ENCODE data around the gene ANAPC5. TPM values are rescaled to one million over a fixed set of nuclear protein-coding genes. Genes with fewer than 3 reads are reported as not detected.
A peak's percentile ranks its signal among the peaks of the same experiment; 100 is the strongest.

ANAPC5 gene
- polyA plus RNA-seq, 3 donors, result 134 to 158 (median 138) TPM

- DNase-seq (ENCODE audit: low read depth in 3 of 3, low spot score in 2 of 3), result no peak
Measured at GRCh38 chr12:121366063-121366459, 13.8 kb upstream of the ANAPC5 start.

GRCh38 chr12:121365416-121366062, 13.3 kb upstream of the ANAPC5 start:
- no peak for DNase-seq (ENCODE audit: low read depth in 3 of 3, low spot score in 2 of 3)

- no peak for DNase-seq (ENCODE audit: low read depth in 3 of 3, low spot score in 2 of 3)
Measured at GRCh38 chr12:121364683-121365121, 12.5 kb upstream of the ANAPC5 start.

GRCh38 chr12:121358073-121358472, 5.9 kb upstream of the ANAPC5 start:
- no peak for DNase-seq (ENCODE audit: low read depth in 3 of 3, low spot score in 2 of 3)

DNA sequence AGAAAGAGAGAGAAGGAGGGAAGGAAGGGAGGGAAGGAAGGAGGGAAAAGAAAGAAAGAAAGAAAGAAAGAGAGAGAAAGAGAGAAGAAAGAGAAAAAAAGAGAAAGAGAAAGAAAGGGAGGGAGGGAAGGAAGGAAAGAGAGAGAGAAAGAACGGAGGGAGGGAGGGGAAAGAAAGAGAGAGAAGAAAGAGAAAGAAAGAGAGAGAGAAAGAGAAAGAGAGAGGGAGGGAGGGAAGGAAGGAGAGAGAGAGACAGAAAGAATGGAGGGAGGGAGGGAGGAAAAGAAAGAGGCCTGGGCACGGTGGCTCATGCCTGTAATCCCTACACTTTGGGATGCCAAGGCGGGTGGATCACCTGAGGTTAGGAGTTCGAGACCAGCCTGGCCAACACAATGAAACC, 5.1 kb upstream of the ANAPC5 start:
- DNase-seq (ENCODE audit: low read depth in 3 of 3, low spot score in 2 of 3), result no peak

DNA sequence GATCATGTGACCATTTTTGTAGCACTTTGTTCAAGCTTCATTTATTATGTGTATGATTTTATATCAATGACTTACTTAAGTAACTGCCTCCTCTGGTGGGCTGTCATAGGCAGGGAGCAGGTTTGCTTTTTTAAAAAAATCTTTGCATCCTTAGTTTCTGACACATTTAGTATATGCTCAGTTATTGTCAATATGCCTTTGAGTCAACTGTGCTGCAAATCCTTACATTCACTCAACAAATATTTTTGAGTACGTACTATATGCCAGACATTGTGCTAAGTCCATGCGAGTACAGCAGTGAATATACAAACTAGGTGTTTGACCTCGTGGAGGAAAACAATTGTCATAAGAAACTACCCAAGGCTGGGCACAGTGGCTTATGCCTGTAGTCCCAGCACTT, 4.4 kb upstream of the ANAPC5 start:
- no peak for DNase-seq (ENCODE audit: low read depth in 3 of 3, low spot score in 2 of 3)

- no peak for DNase-seq (ENCODE audit: low read depth in 3 of 3, low spot score in 2 of 3)
Measured at GRCh38 chr12:121355818-121356217, 3.6 kb upstream of the ANAPC5 start.

DNA sequence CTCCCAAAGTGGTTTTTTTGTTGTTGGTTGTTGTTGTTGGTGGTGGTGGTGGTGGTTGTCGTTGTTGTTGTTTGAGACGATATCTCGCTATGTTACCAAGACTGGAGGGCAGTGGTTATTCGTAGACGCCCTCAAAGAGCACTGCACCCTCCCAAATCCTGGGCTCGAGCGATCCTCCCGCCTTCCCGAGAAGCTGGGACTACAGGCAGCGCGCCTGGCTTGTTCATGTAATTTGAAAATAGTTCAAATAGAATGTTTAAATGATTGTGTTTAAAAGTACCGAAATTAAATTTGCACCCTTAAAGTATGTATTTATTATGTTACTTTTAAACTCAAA, 439 bp upstream of the ANAPC5 start:
- no peak for DNase-seq (ENCODE audit: low read depth in 3 of 3, low spot score in 2 of 3)

- DNase-seq (ENCODE audit: low read depth in 3 of 3, low spot score in 2 of 3), result no peak
Measured at GRCh38 chr12:121346747-121347146, 5.5 kb downstream of the ANAPC5 start.

- no peak for DNase-seq (ENCODE audit: low read depth in 3 of 3, low spot score in 2 of 3)
Measured at GRCh38 chr12:121345151-121345815, 6.9 kb downstream of the ANAPC5 start.

DNA sequence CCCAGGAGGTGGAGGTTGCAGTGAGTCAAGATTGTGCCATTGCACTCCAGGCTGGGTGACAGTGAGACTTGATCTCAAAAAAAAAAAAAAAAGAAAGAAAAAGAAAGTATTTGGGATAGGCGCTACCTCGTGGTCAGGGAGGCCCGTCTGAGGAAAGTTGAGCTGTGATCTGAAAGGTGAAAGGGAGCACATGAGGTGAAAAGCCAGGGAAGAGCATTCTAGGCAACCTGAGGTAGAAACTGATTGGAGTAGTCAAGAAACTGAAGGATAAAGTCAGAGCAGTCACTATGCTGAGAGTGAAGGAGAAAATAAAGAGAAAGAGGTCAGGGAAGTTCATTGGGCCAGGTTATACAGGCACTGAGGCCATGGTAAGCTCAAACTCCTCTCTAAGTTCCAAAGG, 7.7 kb downstream of the ANAPC5 start:
- no peak for DNase-seq (ENCODE audit: low read depth in 3 of 3, low spot score in 2 of 3)

DNA sequence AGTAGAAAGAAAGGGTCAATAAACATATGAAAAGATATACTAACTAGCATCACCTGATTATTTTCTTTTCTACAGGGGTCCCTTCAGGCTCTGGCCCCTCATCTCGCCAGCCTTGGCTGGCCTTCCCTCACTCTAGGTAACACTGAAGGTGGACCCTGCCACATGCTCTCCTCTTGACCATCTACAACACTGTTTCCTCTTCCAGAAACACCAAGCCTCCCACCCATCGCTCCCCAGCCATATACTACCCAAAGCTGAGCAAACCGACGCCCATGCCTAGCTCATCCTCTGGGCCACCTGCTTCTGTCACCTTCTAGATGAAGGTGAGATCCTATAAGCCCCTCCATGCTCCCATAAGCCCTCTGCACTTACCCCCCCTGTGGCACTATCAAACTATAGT, 14.8 kb downstream of the ANAPC5 start:
- no peak for DNase-seq (ENCODE audit: low read depth in 3 of 3, low spot score in 2 of 3)

DNA sequence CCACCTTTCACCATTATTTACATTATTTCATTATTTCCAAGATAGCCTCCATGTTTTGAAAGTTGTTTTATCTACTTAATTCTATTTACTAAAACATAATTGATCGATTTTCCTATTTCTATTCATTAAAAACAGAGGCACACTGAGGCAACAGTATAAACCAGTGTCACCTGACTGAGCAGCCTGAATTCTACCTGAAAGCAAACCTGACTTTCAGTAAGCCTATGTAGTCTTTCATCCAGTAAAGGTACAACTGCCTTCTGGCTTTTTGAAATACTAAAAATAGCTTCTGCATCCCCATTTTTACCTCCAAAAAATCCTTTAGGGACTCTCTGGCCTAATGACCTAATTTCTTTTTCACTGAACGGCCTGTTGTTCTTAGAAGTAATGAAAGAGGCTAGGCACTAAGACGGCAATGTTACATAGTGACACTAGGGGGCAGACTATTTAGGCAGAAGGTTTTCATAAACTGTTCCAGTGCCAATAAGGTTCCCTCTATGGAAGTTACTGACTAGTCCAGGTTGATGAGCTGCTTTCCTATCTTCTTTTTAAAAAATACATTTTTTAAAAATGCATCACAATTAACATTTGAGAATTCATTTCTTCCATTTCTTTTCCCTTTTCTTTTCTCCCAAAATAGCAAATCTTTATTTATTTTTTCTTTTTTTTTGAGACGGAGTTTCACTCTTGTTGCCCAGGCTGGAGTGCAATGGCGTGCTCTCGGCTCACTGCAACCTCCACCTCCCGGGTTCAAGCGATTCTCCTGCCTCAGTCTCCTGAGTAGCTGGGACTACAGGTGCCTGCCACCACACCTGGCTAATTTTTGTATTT, 17.5 kb downstream of the ANAPC5 start:
- DNase-seq (ENCODE audit: low read depth in 3 of 3, low spot score in 2 of 3), result peak in 2 of 3 donors; percentile 31 to 41

GRCh38 chr12:121333747-121334146, 18.5 kb downstream of the ANAPC5 start:
- DNase-seq (ENCODE audit: low read depth in 3 of 3, low spot score in 2 of 3), result no peak

- no peak for DNase-seq (ENCODE audit: low read depth in 3 of 3, low spot score in 2 of 3)
Measured at GRCh38 chr12:121331248-121331647, 21.0 kb downstream of the ANAPC5 start.

DNA sequence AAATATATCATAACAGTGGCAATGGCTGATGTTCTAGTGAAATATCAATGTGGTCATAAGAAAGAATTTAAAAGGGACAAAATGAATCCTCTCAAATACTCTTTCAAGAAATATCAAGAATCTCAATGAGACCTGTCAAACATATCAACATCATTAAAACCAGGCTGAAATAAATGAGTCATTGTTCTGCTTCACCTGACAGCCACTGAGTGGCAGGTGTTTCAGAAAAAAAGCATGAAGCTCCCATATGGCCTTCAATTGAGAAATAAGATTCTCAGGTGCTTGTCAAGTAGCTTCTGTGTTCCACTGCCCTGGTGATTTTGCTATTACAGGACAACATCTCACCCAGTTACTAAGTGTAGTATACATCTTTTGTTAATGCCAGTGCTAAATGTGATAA, 21.5 kb downstream of the ANAPC5 start:
- no peak for DNase-seq (ENCODE audit: low read depth in 3 of 3, low spot score in 2 of 3)

DNA sequence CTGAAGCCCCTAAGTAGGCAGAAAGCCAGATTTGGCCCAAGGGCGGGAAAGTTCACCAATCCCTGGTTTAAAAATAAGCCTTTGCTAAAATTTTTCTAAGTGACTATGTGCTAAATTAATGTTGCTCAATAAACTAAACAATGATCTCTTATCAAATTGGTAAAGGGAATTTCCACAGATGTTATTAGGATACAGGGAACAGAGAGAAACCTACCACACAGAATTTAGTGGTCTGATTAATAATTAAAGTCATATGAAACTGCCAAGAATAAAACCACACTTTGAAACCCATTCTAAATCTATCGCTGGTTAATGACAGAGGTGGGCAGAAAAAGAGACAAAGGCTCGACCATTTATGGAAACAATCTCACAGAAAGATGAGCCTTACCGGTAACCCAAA, 22.0 kb downstream of the ANAPC5 start:
- no peak for DNase-seq (ENCODE audit: low read depth in 3 of 3, low spot score in 2 of 3)

DNA sequence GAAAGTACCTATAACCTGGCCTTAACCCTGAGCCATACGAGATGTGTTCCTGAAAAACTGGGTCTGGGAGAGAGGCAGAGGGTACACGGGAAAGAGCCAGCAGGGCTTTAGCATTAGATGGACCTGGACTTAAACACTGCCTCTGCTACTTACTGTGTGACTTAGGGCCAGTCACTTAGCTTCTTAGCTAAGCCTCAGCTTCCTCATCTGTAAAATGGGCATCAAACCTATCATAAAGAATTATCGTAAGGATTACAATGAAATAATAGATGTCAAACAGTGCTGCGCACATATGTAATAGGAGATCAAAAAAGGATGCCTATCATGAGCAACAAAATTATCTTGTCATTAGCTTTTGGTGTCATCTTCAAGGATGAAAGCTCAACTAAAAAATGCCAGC, 23.6 kb downstream of the ANAPC5 start:
- no peak for DNase-seq (ENCODE audit: low read depth in 3 of 3, low spot score in 2 of 3)

GRCh38 chr12:121326996-121327674, 25.1 kb downstream of the ANAPC5 start:
- no peak for DNase-seq (ENCODE audit: low read depth in 3 of 3, low spot score in 2 of 3)

DNA sequence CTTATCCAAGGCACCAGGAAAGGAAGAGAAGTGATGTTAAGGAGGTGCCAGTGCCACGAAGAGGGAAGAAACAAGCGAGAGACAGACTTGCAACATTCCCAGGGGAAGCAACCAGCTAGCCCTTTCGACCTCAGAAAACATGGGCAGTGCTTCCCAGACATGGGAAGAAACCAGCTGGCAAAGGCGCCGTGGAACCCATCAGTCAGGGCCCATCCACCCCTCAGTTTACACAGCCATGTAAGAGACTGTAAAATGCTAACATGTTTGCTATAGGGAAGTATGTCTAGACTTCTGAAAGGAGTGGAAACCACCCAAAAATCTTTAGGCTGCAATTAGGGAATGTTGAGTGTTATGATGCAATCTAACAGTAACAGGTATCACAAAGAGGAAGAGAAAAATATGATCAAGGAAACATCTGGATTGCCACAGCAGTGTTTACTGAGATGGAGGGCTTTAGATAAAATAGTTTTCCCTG, 26.3 kb downstream of the ANAPC5 start:
- no peak for DNase-seq (ENCODE audit: low read depth in 3 of 3, low spot score in 2 of 3)

- no peak for DNase-seq (ENCODE audit: low read depth in 3 of 3, low spot score in 2 of 3)
Measured at GRCh38 chr12:121323908-121324307, 28.3 kb downstream of the ANAPC5 start.

Measured in right renal cortex interstitium (tissue), 3 donors.